GM12892 (cell line): ENCODE data around the gene NR2C1.
"Not testable (repeated sequence)": the region's sequence is repeated elsewhere in the genome, so short reads cannot be mapped to it uniquely, and the experiment has no call there.

Experiments
- DNase-seq: peaks from one replicate; pipeline ENCODE4 v3.0.0; 2011; ENCODE audit not compliant: insufficient read length
- FAIRE-seq: peaks from 2 replicates; lab custom pipeline; 2011; peaks lifted over from hg19 to GRCh38; lab: Jason Lieb, UNC
- POLR2A ChIP-seq: IDR thresholded peaks from 2 replicates; pipeline ENCODE4 v1.6.1; 2011; ENCODE audit warnings: low read depth, low read length, control low read depth
- POLR2AphosphoS5 ChIP-seq: IDR thresholded peaks from 2 replicates; pipeline ENCODE4 v1.6.1; 2011; ENCODE audit warnings: low read depth, low read length, control low read depth
- TAF1 ChIP-seq: IDR thresholded peaks from 2 replicates; pipeline ENCODE4 v1.6.1; 2011; ENCODE audit warnings: low read depth, mild to moderate bottlenecking, control low read depth, low read length, borderline replicate concordance

NR2C1 gene

DNA sequence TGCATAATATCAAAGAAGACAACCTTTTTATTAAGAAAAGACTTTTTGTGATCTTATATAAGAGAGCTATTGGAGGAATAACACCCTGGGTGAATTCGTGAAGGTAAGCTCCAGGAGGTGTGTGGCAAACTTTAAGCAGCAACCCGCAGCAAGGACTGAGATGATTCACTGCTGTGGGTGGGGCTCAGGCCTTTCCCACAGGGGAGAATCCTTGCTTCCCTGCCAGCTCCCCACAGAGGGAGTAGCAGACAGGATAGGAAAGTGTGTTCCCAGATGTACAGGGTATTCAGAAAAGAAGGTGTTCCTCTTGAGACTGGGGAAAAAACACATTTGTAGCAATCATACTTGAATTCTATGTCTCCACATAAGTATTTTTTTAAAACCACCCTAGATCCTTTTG, 79.1 kb downstream of the NR2C1 start:
- no peak for DNase-seq
- FAIRE-seq: no peak
- TF ChIP-seq POLR2A (no peak), TAF1 (no peak), POLR2AphosphoS5 (no peak)

DNA sequence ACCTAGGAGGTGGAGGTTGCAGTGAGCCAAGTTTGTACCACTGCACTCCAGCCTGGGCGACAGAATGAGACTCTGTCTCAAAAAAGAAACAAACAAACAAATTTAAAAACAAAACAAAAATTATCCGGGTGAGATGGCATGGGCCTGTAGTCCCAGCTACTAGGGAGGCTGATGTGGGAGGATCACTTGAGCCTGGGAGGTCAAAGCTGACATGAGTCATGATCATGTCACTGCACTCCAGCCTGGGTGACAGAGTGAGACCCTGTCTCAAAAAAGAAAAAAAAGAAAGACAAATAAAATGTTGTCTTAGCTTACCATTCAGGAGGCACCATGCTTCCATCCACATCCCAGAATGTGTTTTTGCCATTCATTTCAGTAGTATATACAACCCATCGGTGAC, 79.6 kb downstream of the NR2C1 start:
- not testable (repeated sequence) for FAIRE-seq, DNase-seq

DNA sequence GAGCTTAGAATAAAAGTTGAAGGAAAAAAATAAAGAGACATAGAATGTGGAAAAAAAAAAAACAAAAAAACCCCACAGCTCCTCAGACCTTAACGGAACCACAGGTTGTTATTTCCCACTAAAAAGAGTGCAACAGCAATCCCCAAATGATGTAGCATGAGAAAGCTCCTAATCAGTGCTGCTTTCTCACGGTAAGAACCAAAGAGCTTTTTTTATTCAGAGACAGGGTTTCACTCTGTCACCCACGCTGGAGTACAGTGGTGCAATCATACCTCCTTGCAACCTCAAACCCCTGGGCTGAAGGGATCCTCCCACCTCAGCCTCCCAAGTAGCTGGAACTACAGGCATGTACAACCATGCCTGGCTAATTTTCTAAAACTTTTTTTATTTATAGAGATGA, 83.2 kb downstream of the NR2C1 start:
- no peak for DNase-seq
- TF ChIP-seq TAF1: no peak
- no peak for TF ChIP-seq POLR2A
- no peak for TF ChIP-seq POLR2AphosphoS5
- no peak for FAIRE-seq

- FAIRE-seq (no peak), DNase-seq (no peak)
Observed at GRCh38 chr12:94988471-94988870, 84.9 kb downstream of the NR2C1 start.

DNA sequence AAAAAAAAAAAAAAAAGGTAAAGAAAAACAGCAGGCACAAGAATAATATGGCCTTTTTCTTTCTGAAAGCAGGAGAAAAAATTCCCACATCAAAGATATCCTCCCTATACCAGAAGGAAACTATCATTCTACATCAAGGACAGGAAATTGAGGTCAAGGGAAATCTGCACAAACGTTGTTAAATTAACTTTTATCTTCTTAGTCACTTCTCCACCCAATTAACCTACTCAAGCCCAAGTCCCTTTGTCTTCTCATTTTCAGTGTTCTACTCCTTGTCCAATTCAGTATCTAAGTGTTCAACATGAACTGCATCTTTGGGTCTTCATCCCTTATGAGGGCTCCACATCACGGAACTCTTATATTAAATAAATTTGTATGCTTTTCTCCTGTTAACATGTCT, 85.6 kb downstream of the NR2C1 start:
- TF ChIP-seq POLR2AphosphoS5: no peak
- TF ChIP-seq POLR2A: no peak
- no peak for TF ChIP-seq TAF1
- DNase-seq (no peak), FAIRE-seq (no peak)

More at GRCh38 chr12:94988471-94988870, 84.9 kb downstream of the NR2C1 start:
- TF ChIP-seq TAF1: no peak
- TF ChIP-seq POLR2A: no peak
- no peak for TF ChIP-seq POLR2AphosphoS5

DNA sequence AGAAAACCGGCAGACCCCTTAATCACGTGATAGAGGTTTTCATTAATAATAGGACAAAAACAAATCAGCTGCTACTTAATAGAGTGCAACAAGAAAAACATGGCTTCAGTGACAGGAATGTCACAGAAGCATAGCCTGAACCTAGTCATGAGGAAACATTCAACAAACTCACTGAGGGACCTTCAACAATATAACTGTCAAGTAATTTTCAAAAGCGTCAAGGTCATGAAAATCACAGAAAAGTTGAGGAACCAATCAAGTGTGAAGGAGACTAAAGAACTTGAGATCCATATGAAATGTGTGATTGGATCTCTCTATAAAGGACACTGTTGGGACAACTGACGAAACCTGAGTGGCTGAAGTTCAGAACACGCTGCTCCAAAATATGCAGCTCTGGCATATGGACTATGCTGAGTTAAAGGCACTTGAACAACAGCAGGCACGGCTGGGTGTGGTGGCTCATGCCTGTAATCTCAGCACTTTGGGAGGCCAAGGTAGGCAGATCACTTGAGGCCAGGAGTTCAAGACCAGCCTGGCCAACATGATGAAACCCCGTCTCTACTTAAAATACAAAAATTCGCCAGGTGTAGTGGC, 86.2 kb downstream of the NR2C1 start:
- DNase-seq (no peak), FAIRE-seq (no peak)
- TF ChIP-seq POLR2A (no peak), TAF1 (no peak), POLR2AphosphoS5 (no peak)

- DNase-seq, FAIRE-seq: not testable (repeated sequence)
Observed at GRCh38 chr12:94985099-94985498, 88.3 kb downstream of the NR2C1 start.

GRCh38 chr12:94983321-94983720, 90.1 kb downstream of the NR2C1 start:
- TF ChIP-seq POLR2A: no peak
- no peak for DNase-seq
- FAIRE-seq: no peak

GRCh38 chr12:94982456-94982855, 91.0 kb downstream of the NR2C1 start:
- TF ChIP-seq POLR2AphosphoS5: no peak
- no peak for TF ChIP-seq TAF1
- TF ChIP-seq POLR2A: no peak
- no peak for FAIRE-seq
- no peak for DNase-seq

- no peak for FAIRE-seq
- TF ChIP-seq TAF1 (no peak), POLR2A (no peak), POLR2AphosphoS5 (no peak)
- no peak for DNase-seq
Observed at GRCh38 chr12:94980577-94980976, 92.8 kb downstream of the NR2C1 start.

GRCh38 chr12:94979941-94980340, 93.5 kb downstream of the NR2C1 start:
- DNase-seq (no peak), FAIRE-seq (no peak)
- TF ChIP-seq POLR2A: no peak
- no peak for TF ChIP-seq POLR2AphosphoS5
- TF ChIP-seq TAF1: no peak

DNA sequence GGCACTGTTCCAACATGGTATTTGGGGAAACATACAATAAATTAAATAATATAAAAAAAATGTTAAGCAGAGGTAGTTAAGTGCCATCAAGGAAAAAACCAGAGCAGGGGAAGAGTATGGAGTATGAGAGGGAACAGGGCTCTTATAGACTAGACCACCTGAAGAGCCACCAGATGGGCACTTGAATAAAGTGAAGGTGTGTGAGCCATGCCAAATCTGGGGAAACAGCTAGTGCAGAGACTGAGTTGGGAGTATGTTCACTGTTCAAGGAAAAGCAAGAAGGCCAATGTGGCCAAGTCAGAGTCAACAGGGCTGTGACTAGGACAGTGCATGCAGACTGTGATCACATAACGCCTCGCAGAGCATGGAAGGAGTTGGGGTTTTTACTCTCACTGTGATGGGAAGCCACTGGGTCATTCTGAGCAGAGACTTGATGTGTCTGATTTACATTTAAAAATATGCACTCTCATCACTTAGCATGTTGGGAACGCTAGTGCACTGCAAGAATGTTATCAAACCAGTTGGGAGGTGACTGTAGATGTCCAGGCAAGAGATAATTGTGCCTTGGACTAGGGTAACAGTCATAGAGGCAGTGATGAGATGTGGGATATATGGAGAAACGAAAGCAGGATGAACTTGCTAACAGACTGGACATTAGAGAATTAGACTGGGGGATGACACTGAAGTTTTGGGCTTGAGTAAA, 95.5 kb downstream of the NR2C1 start:
- FAIRE-seq (no peak), DNase-seq (no peak)
- TF ChIP-seq POLR2A: no peak

- no peak for TF ChIP-seq POLR2AphosphoS5
- TF ChIP-seq TAF1: no peak
- TF ChIP-seq POLR2A: no peak
- FAIRE-seq: no peak
- DNase-seq: no peak
Observed at GRCh38 chr12:94973221-94973620, 100.2 kb downstream of the NR2C1 start.
